Endodermal cell (in vitro differentiated cells): ENCODE results near the gene DIRAS1. TPM values are rescaled to one million over a fixed set of nuclear protein-coding genes. Genes with fewer than 3 reads are reported as not detected.

Experiments
- DNase-seq: peaks from one replicate; pipeline ENCODE4 v3.0.0-alpha.2; 2017
- H3K27ac ChIP-seq: 2 replicates; pipeline ENCODE4 v1.5.1; 2013; ENCODE audit warnings: mild to moderate bottlenecking, low read depth, low read length, moderate library complexity
- H3K27me3 ChIP-seq: 2 replicates; pipeline ENCODE4 v1.6.1; 2013; ENCODE audit warnings: mild to moderate bottlenecking, low read length, moderate library complexity; ENCODE audit not compliant: insufficient read depth, control insufficient read depth, poor library complexity, severe bottlenecking
- H3K36me3 ChIP-seq: 2 replicates; pipeline ENCODE4 v1.7.0; 2013; ENCODE audit warnings: mild to moderate bottlenecking, low read length, moderate library complexity; ENCODE audit not compliant: control insufficient read depth, insufficient read depth
- H3K4me1 ChIP-seq: one replicate; pipeline ENCODE4 v1.7.0; 2013; ENCODE audit warnings: low read length; ENCODE audit not compliant: control insufficient read depth, insufficient read depth
- H3K4me3 ChIP-seq: 2 replicates; pipeline ENCODE4 v1.5.1; 2013; ENCODE audit warnings: mild to moderate bottlenecking, low read length, moderate library complexity
- H3K9ac ChIP-seq: 2 replicates; pipeline ENCODE4 v1.6.1; 2013; ENCODE audit warnings: mild to moderate bottlenecking, low read length, moderate library complexity; ENCODE audit not compliant: poor library complexity, severe bottlenecking; ENCODE audit errors: extremely low read depth
- H3K9me3 ChIP-seq: 2 replicates; pipeline ENCODE4 v1.6.1; 2013; ENCODE audit warnings: mild to moderate bottlenecking, low read length, moderate library complexity; ENCODE audit not compliant: control insufficient read depth
- H3K27ac Mint-ChIP-seq: 2 replicates; pipeline ENCODE4 v1.8.0; 2020; ENCODE audit warnings: mixed read lengths
- H3K27me3 Mint-ChIP-seq: 2 replicates; pipeline ENCODE4 v1.8.0; 2021; ENCODE audit warnings: mild to moderate bottlenecking, mixed read lengths; ENCODE audit not compliant: insufficient read depth
- H3K36me3 Mint-ChIP-seq: 2 replicates; pipeline ENCODE4 v1.8.0; 2020; ENCODE audit warnings: low read depth, mixed read lengths
- H3K4me1 Mint-ChIP-seq: 2 replicates; pipeline ENCODE4 v1.8.0; 2020; ENCODE audit warnings: mixed read lengths
- H3K4me3 Mint-ChIP-seq: 2 replicates; pipeline ENCODE4 v1.8.0; 2020; ENCODE audit warnings: mild to moderate bottlenecking, moderate library complexity, mixed read lengths
- H3K9me3 Mint-ChIP-seq: 2 replicates; pipeline ENCODE4 v1.8.0; 2020; ENCODE audit warnings: mild to moderate bottlenecking, mixed read lengths
- WGBS, 2 experiments: methylation state at CpG; one replicate each; pipeline versions ENCODE4 v1.1.5 to v1.1.7; 2013; ENCODE audit warnings: missing lambda C conversion rate in 2 of 2, mixed read lengths in 1 of 2; ENCODE audit not compliant: insufficient coverage in 1 of 2, insufficient read length in 1 of 2; 5-methylcytosine and 5-hydroxymethylcytosine counted together
- total RNA-seq, 2 donors: library from RNA; stranded (reverse); fragmentation: NEBNext Ultra II Directional in 1 of 2; extraction: Animal tissue kit (Norgen Biotek cat#: 25700) in 1 of 2; gene quantifications; 2 replicates in 1 of 2; 3 replicates in 1 of 2; pipeline ENCODE4 v1.2.1, GENCODE V29; 2021
- TF ChIP-seq, protein P1 (sequence below): fragments of 200-600 bp; sonication (generic); conservative IDR thresholded peaks from 2 replicates; pipeline ENCODE4 v1.5.0; 2021; ENCODE audit warnings: antibody characterized with exemption, mild to moderate bottlenecking

DIRAS1 gene
- total RNA-seq, 2 donors from 2014 or later = 4.7 to 8.4 TPM

DNA sequence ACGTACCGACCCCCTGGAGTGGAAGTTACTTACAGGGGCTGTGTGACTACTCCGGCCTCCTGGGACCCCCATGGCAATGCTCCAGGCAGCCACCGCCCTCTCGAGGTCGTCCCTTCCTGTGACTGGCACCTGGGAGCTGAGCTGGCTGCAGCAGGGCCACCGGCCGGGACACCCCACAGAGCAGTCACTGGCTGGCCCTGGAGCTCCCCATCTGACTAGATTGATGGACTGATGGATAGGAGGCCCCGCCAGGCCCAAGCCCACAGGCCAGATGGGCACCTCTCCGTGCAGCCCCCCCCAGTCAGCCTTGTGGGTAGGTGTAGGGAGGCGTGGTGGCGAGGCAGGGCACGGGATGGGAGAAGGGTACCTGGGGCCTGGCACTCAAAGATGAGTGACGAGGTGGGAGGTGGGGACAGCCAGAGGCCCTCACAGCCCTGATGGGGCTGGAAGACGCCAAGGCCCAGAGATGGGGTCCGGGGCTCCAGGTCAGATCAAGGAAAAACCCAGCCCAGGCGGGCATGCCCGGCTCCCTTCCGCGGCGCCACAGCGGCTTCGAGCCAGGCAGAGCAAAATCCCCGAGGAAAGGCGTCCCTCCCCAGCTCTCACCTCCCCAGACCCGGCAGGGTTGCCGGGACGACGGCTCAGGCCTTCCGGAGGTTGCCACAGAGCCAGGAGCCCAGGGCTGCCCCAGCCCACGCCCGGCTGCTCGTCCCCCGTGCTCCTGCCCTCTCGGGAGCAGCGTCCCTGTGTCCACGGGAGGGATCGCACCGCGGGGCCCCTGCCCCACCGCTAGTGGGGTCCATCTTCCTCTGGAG lies 10.2 kb upstream of the DIRAS1 start:
- Histone ChIP-seq H3K36me3 (peaks cover 10% of the 10 kb centered on the region), H3K9ac (no peak overlapping the region), H3K4me1 (no peaks in the 10 kb centered on the region), H3K9me3 (peaks cover under 1% of the 10 kb centered on the region), H3K27me3 (no peaks in the 10 kb centered on the region), H3K4me3 (no peak overlapping the region), H3K27ac (no peak overlapping the region)
- Mint-ChIP-seq H3K27ac (no peak overlapping the region), H3K9me3 (no peaks in the 10 kb centered on the region), H3K4me1 (no peaks in the 10 kb centered on the region), H3K4me3 (no peak overlapping the region), H3K27me3 (peaks cover 10% of the 10 kb centered on the region), H3K36me3 (peaks cover 26% of the 10 kb centered on the region)
- WGBS, 2 experiments = 86 to 91% methylated on average over 16 to 41 of the region's 41 CpGs
- TF ChIP-seq, protein P1, sequence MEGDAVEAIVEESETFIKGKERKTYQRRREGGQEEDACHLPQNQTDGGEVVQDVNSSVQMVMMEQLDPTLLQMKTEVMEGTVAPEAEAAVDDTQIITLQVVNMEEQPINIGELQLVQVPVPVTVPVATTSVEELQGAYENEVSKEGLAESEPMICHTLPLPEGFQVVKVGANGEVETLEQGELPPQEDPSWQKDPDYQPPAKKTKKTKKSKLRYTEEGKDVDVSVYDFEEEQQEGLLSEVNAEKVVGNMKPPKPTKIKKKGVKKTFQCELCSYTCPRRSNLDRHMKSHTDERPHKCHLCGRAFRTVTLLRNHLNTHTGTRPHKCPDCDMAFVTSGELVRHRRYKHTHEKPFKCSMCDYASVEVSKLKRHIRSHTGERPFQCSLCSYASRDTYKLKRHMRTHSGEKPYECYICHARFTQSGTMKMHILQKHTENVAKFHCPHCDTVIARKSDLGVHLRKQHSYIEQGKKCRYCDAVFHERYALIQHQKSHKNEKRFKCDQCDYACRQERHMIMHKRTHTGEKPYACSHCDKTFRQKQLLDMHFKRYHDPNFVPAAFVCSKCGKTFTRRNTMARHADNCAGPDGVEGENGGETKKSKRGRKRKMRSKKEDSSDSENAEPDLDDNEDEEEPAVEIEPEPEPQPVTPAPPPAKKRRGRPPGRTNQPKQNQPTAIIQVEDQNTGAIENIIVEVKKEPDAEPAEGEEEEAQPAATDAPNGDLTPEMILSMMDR = no peak
- no peak for DNase-seq

DNA sequence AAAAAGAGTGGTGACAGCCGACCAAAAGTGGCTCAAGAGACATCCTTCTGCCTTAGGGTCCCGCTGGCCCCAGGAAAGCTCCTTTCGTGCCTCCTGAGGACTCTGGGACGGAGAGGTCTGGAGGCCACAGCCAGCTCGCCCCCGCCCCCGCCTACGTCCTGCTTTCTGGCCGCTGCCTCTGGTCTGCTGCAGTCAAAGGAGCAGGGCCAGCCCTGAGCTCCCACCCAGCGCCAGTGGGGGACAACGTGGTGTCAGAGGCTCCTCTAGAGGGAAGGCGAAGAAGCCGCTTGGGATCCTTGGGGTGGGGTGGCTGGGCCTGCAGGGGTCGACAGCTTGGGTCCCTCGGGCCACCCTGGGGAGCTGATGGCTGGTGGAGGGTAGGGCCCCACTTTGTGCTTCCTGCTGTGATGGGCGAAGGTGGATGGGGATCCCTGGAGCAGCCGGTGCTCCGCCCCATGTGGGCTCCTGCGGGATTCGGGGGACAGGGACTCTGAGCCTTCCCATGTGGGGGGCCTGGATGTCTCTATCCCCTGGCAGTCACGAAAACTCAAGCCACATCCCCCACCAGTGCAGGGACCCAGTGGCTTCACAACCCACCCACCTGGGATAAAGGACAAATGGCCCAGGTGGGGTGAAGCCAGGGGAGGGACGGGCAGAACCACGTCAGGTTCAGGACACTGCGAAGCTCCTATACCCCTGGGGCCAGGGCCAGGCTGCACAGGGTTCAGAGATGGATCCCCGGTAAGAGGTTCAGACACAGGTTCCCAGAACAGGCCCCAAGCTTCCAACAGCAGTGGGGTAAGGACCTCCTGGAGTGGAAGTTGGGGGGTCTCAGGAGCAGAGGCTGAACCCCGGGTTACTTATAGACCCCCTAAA lies 9.0 kb upstream of the DIRAS1 start:
- H3K36me3 Mint-ChIP-seq = peaks cover 14% of the 10 kb centered on the region

DNA sequence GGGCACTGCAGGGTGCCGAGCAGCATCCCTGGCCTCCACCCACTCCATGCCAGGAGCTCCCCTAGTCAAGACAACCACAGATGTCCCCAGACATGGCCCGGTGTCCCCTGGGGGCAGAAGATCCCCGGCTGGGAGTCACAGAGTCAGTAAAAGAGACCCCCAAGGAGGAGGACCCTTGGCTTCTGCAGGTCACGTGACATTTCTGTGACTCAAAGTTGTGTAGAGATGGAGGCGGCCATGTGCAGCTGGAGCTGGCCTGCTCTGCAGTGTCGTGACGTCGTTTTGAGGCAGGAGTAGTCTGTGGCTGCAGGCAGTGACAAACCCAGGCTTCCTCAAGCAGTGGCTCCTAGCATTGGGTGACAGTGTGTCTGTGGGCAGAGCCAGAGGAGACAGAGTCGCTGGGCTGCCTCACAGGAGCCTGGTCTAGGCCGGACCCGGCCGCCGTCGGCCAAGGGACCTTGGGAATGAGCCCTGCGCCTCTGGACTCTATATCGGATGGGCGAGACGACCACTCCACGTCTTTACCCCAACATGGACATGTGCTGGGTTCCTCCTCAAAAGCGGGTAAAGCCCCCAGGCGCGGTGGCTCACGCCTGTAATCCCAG lies 7.7 kb upstream of the DIRAS1 start:
- Histone ChIP-seq H3K9me3 (no peaks in the 10 kb centered on the region), H3K36me3 (no peaks in the 10 kb centered on the region), H3K4me1 (no peaks in the 10 kb centered on the region), H3K9ac (no peak overlapping the region), H3K27me3 (no peaks in the 10 kb centered on the region), H3K27ac (no peak overlapping the region), H3K4me3 (no peak overlapping the region)
- Mint-ChIP-seq H3K27ac (no peak overlapping the region), H3K36me3 (peaks cover 1% of the 10 kb centered on the region), H3K4me1 (no peaks in the 10 kb centered on the region), H3K4me3 (no peak overlapping the region), H3K9me3 (no peaks in the 10 kb centered on the region), H3K27me3 (peaks cover 13% of the 10 kb centered on the region)
- 90 to 91% methylated on average over 19 to 23 of the region's 23 CpGs for WGBS, 2 experiments
- no peak for DNase-seq
- TF ChIP-seq, protein P1 = no peak

More for the DNA sequence above, 9.0 kb upstream of the DIRAS1 start:
- no peak overlapping the region for H3K4me3 Mint-ChIP-seq
- H3K27me3 Mint-ChIP-seq = peaks cover 13% of the 10 kb centered on the region
- Histone ChIP-seq H3K4me1 (no peaks in the 10 kb centered on the region), H3K4me3 (no peak overlapping the region), H3K9ac (no peak overlapping the region), H3K27me3 (no peaks in the 10 kb centered on the region), H3K36me3 (peaks cover 4% of the 10 kb centered on the region), H3K27ac (no peak overlapping the region), H3K9me3 (no peaks in the 10 kb centered on the region)
- no peaks in the 10 kb centered on the region for H3K4me1 Mint-ChIP-seq
- 92 to 93% methylated on average over 10 to 26 of the region's 26 CpGs for WGBS, 2 experiments
- no peak for DNase-seq
- H3K9me3 Mint-ChIP-seq = no peaks in the 10 kb centered on the region
- TF ChIP-seq, protein P1 = no peak
- no peak overlapping the region for H3K27ac Mint-ChIP-seq
